T-helper 2 cell (primary cell): ENCODE measurements around the gene CLSTN1.
"Not testable (repeated sequence)": the region's sequence is repeated elsewhere in the genome, so short reads cannot be mapped to it uniquely, and the experiment has no call there.

ENCODE experiments used
- DNase-seq, 5 experiments: peaks; one replicate each; pipeline versions ENCODE4 v3.0.0 to v3.0.0-alpha.2; 2012 to 2022

The CLSTN1 gene

DNA sequence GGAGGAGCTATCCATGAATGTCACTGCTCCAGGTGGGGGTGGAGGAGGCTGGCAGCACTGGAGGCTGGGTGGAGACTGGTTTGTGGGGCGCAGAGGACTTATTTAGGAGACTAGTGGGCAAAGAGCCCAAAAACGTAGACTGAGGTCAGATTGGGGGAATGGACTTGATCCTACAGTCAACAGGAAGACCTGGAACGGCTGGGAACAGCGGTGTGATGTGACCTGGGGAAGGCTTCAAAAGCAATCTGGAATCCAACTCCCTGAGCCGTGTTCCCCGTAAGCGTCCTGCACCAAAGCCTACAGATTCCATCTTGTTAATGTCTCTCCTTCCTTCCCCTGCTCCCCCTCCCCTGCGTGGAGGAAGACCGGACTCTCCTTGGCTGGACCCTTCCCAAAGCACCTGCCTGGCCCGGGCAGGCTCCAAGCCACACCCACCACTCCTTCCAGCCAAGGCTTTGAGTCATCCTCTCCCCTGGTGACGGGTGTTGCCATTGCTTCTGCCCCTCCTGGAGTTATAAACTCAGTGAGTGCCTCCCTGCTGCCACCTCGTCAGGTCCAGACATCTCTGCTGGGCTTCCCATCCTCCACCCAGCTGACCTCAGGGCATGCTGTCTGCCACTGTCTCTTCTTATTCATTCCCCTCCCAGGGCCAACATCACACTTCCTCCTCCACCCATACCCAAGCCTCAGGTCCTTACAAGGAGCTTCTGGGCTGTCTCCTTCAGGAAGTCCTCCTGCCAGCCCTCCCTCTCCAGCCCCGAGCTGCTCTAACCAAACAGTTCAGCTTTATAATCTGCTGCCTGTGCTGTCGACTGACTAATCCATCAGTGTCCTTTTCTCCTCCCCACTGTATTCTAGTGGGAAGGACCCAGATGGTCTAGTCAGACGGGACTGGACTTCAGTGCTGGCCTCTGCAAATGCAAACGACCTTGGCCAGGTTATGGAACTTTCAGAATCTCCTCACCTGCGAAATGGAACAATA, 1.6 kb upstream of the CLSTN1 start:
- DNase-seq = peak in 3 of 5 experiments; percentile 12 to 66 (median 33)

DNA sequence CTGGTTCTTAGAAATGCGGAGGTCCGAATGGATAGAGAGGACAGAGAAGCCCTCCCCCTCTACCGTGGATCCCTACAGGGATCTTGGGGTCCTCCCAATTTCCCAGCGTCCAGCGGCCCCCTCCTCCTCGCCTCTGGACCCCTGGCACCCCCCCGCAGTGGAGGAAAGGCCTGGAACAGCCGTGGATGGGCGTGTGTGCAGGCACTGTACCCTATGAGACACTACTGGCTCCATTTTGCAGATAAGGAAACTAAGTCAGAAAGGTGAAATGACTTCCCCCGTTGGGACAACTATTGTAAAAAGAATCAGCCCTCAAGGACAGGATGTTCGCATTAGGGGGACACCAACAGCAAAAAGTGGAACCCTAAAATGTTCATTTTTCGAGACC, 931 bp upstream of the CLSTN1 start:
- DNase-seq = no peak

DNA sequence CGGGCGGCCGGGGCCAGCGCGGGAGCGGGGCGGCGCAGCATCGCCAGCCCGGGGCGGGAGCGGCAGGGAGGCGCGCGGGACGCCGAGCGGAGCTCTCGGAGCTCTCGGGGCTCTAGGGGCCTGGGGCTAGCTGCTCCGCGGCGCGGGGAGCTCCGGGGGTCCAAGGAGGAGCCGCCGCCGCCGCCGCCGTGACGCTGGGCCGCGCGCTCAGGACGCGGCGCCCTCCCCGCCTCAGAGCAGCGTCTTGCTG, 147 bp downstream of the CLSTN1 start:
- no peak for DNase-seq

DNA sequence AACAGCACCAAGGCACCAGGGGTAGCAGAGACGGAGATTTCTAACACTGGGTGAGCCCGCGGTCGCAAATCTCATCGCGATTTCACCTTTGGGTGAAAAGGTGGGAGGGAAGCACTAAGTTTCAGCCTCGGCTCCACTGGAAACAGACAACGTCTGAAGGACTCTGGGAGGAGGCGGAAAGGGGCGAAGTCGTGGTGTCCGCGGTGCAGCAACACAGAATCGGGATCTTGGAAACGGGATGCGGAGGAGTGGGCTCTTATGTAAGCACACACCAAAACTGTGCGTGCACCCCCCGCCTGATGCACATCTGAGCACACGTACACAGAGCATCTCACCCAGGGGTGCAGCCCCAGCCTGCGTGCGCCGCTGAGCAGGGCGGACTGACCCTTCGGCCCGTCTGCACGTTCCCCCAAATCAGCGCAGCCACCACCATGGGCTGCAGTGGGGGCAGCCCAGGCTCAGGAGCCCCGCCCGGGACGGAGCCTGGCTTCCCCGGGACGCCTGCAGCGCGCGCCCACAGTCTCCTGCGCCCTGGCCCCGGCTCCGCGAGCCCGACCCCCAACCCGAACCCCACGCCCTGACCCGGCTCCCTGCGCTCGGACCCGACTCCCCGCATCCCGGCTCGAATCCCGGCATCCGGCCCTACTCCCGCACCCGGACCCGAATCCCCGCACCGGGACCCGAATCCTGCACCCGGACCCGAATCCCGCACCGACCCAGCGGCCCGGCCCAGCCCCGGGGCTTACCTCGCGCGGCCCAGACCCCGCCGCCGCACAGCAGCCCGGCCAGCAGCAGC, 670 bp downstream of the CLSTN1 start:
- DNase-seq = peak in 2 of 5 experiments; percentile 12 to 50

DNA sequence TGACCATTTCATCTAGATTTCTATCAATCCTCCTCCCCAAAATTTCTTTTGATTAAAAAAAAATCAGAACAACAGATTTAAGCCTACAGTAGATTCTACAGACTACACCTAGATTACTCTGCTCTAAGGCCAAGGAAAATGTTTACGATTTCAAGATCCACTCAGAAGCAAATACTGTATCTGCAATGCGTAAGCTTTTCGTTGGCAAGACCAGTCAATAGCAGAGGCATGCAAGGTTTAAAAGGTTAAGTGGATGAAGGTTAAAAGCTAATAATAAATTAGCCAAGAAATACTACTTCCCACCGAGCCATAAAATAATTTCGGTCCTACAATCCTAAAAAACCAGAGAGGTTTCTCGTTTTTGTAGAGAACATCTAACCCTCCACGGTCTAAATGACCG, 1.3 kb downstream of the CLSTN1 start:
- no peak for DNase-seq

DNA sequence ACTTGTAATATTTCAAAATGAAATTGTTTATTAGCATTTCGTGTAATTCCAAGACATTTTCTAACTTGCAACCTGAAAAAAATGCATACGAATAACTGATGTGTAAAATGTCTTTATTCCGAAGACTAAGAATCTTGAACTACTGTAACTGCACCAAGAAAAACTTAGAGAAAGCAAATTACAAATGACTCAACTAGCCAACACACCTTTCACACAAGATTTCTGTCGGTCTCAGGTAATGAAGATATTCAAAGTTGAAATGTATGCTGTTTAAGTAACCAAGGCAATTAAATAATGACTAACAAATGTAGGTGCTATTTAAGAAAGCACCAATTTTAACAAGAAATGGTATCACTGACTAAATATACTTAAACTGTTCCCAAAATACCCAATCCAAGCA, 2.1 kb downstream of the CLSTN1 start:
- no peak for DNase-seq

DNA sequence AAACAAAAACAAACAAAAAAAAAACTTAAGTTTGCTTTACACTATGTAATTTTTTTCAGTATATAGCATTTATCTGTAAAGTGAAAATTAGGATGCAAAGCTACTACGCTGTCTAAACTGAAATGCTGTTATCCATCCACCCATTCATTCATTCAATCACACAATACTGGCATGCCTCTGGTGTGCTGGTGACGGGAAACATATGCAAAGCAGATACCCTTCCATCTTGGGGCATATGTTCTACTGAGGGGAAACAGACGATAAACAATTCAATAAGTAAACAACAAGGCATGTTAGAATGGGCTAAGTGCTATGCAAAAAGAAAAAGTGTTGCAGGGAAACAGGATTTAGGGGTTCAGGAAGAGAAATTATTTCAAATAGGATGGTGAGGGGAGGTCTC, 3.2 kb downstream of the CLSTN1 start:
- DNase-seq = no peak

DNA sequence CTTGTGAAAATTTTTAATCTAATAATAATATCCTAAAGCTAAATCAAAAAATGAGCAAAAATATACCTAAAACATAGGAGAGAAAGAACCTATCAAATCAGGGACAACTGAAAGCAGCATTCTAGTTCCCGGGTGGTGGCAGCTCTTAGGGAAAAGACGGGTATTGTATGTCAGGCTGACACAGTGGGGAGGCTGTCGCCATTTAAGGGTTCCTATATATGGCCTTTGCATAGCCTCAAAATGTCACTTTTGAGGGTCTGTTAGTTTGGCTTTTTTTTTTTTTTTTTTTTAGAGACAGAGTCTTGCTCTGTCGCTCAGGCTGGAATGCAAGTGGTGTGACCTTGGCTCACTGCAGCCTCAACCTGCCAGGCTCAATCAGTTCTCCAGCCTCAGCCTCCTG, 6.0 kb downstream of the CLSTN1 start:
- no peak for DNase-seq

DNA sequence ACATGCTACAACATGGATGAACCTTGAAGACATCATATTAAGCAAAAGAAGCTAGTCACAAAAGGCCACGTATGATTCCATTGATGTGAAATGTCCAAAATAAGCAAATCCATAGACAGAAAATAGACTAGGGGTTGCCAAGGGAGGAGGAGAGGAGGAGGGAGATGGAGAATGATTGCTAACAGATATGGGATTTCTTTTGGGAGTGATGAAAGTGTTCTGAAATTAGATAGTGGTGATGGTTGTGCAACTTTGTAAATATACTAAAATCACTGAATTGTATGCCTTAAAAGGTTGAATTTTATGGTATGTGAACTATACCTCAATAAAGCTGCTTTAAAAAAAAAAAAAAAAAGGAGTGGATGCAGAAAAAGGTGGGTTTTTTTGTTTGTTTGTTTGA, 7.6 kb downstream of the CLSTN1 start:
- DNase-seq = no peak

DNA sequence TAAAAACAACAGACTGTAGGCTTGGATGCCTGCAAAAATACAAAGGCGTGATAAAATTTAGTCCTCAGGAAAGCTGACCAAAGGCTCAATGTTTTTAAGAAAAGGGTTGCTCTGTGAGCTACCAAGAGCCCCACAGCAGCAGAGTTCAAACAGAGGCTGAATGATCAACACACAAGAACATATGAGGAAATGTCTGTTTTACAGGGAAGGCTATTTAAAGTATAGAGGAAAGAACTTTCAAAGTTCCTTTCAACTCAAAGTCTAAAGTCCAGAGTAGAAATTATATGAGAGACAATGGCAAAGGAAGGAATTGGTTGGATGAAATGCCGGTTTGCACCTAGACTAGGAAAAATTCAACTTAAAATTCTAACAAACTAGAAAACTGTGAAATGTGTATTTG, 8.6 kb downstream of the CLSTN1 start:
- DNase-seq = no peak

DNA sequence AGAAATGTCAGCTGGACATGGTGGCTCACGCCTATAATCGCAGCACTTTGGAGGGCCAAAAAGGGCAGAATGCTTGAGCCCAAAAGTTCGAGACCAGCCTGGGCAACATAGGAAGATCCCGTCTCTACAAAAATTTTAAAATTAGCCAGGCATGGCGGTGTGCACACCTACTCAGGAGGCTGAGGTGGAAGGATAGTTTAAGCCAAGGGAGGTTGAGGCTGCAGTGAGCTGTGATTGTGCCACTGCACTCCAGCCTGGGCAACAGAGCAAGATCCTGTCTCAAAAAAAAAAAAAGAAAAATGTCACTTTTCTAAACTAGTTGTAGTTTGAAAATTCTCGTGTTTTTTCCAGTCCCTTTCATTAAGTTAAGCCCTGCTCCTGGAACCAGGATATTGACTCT, 9.1 kb downstream of the CLSTN1 start:
- no peak for DNase-seq

DNA sequence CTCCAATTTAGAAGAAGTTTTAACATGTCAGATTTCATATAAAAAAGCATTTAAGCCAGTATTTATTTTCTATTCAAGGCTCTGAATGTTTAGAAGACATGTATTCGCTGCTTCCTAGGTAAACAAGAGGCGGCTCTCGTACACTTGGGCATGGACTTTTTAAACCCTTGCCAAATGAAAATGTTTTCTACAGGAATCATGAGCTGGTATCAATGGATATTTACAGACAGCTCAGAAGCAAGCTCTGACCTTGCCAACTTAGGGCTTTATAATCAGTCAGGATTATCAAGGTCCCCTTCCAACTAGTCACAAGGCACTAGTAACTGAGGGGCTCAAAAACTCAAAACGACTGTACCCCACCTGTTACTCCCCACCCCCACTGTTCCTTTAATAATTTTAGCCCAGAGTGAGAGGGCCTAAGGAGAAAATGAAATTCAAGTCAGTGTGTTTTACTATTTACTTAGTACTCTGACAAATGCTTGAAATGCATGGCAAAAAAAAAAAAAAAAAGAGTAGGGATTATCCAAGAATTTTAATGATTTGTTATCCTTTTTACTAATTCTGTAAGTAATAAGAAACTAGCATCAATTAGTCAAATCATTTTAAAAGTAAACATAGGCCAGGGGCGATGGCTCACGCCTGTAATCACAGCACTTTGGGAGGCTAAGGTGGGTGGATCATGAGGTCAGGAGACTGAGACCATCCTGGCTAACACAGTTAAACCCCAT, 12.4 kb downstream of the CLSTN1 start:
- DNase-seq = no peak

DNA sequence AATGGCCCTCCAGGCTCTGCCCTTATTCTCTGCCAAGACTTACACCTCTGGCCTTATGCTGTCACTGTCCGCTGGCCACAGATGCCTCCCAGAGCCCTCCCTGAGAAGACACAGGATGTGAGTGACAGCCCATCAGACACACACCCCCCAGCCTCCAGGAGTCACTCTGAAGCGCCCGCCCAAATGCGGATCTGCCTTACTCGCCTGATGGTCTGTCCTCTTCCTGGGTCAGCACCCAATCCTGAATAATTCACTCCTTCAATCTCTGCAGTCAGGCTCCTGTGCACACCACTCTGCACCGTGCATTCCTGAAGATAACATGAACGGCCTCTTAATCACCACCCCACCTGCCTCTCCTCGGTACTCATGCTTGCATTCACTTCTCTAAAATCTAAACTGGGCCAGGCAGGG, 14.7 kb downstream of the CLSTN1 start:
- no peak for DNase-seq

DNA sequence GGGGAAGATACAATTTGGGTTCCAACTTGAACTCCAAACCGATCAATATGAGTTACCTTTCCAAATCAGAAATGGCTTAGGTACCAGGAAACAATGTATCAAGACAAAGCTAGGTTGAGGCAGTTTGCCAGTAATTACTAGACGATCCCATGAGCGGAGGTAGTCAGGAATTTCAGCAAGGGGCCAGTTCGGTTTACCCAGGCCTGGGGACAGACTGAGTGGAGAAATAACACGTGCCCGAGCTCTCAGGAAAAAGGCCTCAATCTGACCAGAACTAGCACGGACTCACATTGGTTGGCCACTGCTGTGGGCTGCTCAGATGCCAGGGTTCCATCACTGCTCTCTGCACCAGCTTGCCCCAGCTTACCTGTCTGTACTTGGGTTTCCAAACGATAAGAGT, 15.3 kb downstream of the CLSTN1 start:
- no peak for DNase-seq

DNA sequence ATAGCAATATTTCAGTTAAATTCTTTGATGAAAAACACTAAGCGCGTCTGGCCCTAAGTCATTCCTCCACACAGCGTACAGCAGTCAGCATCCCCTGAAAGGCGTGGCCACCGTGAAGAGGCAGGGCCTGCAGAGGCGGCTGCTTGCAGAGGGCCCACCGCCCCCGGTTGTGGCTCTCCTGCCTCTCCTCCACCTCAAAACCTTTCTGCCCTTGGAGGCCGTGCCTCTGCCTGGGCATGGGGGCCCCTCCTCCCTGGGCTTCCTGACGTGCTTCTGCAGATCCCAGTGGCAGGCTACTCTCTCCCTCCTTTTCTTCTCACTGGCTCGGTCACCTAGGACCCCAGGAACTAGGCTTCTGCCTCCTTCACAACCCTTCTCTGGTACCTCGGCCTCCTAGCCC, 16.2 kb downstream of the CLSTN1 start:
- DNase-seq = no peak

DNA sequence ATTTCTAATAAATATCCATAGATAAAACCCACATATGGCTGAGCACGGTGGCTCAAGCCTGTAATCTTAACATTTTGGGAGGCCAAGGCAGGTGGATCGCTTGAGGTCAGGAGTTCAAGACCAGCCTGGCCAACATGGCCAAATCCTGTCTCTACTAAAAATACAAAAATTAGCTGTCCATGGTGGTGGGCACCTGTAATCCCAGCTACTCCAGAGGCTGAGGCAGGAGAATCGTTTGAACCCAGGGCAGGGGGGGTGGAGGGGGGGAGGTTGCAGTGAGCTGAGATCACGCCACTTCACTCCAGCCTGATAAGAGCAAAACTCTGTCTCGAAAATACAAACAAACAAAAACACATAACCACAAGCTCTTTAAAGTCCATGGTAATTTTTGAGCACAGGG, 17.8 kb downstream of the CLSTN1 start:
- not testable (repeated sequence) for DNase-seq

DNA sequence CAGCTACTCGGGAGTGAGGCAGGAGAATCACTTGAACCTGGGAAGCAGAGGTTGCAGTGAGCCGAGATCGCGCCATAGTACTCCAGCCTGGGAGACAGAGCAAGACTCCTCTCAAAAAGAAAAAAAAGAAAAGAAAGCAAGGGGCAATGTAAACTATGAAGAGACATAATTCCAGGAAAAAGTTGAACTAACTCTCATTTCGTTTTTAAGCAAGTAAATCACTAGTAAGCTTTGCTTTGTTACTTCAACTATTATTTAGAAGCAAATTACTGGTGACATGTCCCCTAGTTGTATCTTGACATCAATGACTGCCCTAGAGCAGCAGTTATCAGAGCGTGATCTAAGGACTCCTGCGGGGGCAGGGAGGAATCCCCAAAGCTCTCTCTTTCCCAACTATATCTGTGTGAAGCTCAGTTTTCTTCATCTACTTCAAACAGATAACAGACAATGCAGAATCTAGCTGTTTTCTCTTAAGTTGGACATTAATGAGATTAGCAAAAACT, 18.7 kb downstream of the CLSTN1 start:
- no peak for DNase-seq

DNA sequence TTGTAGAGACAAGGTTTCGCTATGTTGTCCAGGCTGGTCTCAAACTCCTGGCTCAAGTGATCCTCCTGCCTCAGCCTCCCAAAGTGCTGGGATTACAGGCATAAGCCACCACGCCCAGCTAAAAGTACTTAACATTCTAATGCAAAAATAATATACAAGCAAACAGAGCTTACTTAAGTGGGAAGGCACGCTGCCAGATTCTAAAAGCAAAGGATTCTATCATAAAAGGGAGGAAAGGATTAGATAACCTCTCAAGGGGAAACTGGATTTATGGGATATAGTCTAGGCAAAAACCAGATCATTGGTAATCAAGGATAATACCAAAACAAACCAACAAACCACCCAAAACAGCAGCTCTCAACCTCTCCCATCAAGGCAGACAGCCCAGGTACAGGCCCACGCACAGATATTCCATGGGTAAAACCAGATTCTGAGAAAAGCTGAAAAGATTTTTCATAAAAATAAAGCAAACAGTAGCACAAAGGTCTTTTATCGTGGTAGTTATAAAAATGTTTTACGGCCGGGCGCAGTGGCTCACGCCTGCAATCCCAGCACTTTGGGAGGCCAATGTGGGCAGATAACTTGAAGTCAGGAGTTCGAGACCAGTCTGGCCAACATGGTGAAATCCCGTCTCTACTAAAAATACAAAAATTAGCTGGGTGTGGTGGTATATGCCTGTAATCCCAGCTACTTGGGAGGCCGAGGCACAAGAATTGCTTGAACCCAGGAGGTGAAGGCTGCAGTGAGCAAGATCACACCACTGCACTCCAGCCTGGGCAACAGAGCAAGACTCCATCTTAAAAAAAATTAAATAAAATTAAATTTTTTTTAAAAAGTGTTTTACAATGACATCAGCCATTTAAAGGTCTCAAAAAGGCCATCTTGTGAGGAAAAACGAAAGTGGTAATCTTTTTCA, 20.5 kb downstream of the CLSTN1 start:
- DNase-seq = not testable (repeated sequence)

DNA sequence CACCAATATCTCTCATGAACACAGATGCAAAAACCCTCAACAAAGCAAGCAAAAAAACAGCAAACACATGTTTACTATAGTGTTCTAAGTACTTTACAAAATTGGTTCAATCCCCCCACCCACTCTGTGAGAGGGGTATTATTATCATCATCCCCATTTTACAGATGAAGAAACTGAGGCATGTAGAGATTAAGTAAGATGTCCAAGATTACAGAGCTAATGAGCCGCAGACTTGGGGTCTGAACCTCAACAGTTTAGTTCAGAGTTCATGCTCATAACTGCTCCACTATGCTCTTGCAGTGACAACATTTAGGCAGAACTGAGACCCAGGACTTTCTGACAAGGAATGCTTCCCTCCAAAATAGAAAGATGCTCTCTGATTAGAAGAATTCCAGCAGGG, 21.9 kb downstream of the CLSTN1 start:
- DNase-seq = no peak

DNA sequence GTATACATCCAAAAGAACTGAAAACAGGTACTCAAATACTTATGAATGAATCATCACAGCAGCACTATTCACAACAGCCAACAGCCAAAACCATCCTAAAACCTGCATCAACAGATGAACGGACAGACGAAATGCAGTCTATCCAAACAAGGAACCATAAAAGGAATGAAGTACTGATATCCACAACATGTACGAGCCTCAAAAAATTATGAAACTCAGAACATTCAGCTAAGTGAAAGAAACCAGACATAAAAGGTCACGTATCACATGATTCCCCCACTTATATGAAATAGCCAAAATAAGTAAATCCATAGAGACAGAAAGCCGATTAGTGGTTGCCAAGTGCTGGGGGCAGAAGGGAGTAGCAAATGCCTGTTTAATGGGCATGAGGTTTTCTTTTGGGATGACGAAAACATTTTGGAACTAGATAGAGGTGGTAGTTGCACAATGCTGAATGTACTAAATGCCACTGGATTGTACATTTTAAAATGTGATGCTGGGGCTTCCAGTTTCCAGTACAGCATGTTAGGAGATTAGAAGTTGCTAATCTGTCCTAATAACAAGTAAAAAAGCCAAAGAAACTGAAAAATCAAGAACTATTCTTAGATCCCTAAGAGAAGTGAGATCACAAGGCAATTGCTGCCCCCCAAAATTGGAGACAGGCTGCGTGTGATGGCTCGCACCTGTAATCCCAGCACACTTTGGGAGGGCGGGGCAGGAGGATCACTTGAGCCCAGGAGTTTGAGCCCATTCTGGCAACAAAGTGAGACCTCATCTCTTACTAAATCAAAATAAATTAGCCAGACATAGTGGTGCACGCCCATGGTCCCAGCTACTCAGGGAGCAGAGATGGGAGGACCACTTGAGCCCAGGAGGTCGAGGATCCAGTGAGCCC, 25.3 kb downstream of the CLSTN1 start:
- DNase-seq = no peak

DNA sequence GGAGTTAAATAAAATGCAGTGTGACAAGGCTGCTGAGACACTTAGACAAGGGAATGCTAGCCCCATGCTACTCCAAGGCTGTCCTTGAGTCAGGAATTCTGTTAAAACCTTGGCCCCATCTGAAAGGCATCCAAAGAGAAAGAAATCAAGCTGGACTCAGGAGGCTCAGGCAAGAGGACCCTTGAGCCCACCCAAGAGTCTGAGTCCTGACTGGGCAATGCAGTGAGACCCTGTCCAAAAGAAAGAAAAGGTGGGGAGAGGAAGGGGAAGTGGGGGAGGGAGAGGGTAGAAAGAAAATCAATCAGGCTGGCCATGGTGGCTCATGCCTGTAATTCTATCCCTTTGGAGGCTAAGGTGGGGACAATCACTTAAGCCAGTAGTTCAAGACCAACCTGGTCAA, 26.7 kb downstream of the CLSTN1 start:
- no peak for DNase-seq
